CD4-positive, alpha-beta T cell treated with Interleukin-15 for 1 hour (primary cell): ENCODE results near the gene SMC4.
"Not testable (repeated sequence)": the region's sequence is repeated elsewhere in the genome, so short reads cannot be mapped to it uniquely, and the experiment has no call there.

Source experiments
- DNase-seq: peaks from one replicate; pipeline ENCODE4 v3.0.0-alpha.2; 2020

SMC4 gene

DNA sequence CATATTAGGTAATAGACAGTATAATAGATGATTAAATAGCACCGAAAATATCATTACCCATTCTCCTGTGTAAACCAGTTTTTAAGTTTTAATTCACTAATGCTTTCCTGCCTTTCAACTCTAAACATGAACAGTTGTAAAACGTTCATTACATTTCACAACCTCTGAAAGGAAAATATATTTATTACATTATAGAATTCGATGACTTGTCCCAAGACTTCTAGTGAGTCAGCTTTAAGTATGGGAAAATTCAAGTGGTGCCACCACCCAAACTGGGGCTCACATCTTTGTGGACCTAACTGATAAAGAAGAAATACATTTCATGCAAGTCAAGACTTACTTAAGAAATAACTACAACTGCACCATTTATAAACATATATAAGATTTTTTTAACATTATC lies 48.1 kb downstream of the SMC4 start:
- DNase-seq: no peak

- DNase-seq: no peak
Observed at GRCh38 chr3:160448845-160449635, 49.6 kb downstream of the SMC4 start.

DNA sequence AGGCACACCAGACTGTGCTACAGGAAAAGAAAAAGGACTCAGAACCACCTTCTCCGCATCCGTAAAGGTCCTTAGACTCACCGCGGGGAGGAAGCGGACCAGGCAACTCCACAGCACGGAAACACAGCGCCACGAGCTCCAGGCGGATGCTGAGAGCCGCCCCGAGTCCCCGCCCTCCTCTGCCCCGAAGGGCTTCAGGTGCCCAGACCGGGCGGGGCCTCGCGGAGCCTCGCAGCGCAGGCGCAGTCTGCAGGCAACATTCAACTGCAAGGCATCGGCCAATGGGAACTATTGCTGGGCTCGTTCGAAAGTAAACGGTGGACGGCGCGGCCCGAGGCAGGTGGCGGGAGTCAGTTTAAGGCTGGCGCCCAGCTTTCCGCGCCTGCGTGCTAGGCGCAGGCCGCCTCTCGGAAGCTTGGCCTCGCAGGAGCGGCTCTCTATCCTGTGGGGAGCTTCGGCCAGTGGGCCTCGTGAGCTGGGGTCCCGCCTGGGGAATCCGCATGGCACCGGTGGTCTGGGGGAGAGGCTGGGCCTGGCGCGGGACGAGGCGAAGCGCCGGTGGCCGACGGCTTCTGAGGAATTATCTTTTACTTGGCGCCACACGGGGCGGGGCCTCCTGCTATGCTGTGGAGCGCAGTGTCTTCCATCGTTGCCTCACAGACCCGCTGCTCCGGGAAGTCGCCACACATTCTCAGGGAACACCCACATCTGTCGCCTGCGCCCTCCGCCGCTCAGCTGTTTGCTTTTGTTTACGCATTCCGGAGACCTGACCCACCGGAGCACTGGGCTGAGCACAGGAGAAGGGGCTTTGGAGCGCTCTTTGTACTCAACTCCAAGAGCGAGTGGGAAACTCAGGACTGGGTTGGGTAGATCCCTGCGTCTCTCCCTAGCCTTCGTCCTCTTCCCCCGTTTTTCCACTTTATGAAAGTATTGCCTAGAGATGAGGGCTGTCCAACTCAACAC lies 50.5 kb downstream of the SMC4 start, which contains the start of gene TRIM59:
Gene TRIM59 (minus strand): TSS at position 151 of the 963 bp plus-strand sequence. CDS start 10,603 bp downstream, outside the sequence.
- DNase-seq: peak; percentile 98

DNA sequence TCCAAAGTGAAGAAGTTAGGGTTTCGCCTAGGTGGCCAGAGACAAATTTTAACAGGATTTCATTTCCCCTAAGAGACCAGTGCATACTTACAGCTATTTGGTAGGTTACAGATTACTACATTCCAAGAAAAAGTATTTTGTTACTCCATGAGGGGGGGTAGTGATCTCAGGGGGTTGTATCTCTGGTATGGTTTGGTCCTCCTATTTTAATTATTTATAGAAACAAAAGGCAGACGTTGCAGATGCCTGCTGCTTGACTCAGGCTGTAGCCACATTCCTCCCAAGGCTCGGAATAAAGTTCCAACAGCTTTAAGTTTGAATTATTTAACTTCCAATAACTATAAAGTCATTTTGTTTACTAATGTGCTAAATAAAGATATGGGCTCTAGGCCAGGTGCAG lies 51.4 kb downstream of the SMC4 start:
- no peak for DNase-seq

DNA sequence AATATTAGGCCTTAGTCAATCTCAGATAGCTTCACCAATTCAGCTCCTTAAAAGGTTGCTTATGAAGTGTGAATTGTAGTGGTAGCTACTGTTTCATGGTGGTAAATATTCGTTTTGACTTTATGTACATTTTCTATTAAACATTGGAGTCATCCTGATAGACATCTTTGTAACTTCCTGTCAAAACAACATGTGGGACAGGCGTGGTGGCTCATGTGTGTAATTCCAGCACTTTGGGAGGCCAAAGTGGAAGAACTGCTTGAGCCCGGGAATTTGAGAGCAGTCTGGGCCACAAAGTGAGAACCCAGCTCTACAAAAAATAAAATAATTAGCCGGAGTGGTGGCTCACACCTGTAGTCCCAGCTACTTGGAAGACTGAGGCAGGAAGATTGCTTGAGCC lies 52.2 kb downstream of the SMC4 start:
- no peak for DNase-seq

GRCh38 chr3:160452251-160452650 lies 52.8 kb downstream of the SMC4 start:
- not testable (repeated sequence) for DNase-seq

DNA sequence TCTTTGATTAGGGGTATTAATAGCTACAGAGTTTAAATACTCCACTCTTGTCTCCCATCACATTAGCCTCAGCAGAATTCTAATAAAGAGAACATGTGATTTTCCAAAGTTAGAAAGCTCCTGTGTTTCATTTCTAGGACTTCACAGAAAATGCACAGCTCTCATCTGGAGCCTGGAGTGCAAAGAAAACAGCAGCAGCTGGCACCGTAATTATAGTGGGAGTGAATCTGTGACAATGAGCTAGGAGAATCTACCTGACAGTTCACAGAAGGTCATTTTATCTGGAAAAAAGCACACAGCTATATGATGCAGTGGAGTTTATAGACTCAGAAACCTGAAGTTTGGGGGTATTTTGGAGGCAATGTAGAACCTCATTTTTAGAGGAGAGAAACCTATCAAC lies 55.5 kb downstream of the SMC4 start:
- no peak for DNase-seq

GRCh38 chr3:160455846-160456245 lies 56.4 kb downstream of the SMC4 start:
- no peak for DNase-seq

DNA sequence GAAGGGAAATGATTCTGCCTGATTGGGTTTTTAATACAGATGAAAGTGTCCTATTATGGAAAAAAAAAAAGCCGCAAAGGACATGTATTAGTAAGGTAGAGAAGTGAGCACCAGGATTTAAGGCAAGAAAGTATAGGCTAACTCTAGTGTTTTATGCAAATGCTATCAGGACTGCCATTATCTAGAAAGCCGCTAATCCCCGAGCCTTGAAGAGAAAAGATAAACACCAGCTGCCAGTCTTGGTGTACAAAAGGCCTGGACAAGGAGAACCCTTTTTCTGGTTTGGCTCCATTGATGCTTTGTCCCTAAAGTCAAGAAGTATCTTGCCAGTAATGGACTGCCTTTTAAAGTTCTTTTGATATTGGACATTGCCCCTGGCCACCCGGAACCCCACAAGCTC lies 58.7 kb downstream of the SMC4 start:
- no peak for DNase-seq

DNA sequence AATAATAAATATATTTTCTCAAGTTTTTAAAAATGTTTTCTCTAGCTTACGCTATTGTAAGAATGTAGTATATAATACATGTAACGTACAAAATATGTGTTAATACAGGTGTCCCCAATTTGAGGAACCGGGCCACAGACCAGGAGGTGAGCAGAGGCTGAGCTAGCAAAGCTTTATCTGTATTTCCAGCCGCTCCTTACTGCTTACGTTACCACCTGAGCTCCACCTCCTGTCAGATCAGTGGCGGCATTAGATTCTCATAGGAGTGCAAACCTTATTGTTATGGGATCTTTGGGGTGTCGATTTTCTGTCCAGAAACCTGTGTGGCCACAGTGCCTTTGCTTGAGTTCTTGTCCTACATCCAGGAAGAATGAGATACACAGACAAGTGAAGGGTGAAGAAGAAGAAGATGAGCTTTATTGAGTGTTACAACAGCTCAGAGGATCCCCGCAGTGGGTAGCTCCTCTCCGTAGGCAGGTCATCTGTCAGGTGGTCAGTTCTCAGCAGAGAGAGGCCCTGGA lies 60.1 kb downstream of the SMC4 start:
- DNase-seq: no peak

DNA sequence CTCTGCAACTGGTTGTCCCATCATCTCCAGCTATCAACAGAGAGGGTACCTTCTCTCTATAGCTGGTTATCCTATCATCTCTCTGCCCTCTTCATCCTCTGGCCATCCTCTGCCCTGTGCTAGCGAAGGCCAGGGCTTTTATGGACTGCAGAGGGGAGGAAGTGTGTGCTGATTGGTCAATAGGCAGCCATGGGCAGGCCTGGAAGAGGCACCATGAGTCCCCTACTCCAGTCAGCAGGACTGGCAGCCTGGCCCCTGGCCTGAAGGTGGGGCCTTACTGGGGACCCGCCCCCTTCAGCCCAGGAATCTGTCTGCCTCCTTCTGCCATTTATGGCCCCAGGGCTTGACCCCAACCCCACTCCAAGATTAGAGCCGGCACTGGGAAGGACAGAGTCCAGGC lies 60.6 kb downstream of the SMC4 start:
- DNase-seq: no peak

DNA sequence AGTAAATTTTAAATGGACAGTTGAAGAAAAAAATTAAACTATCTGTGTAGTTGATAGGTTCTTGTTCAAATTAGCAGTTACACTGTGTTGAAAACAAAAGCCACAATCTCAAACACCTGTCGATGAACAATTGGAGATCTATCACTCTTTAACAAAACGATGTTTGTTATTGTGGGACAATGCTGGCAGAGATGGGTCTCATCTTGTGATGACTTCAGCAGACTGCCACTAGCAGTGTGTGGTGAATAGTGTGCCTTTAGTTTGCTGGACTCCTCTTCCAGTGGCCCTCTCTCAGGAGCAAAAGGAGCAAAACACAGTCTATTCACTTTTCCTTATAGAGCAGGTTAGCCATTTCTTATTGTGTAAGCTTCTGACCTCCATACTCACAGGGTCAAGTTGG lies 64.9 kb downstream of the SMC4 start:
- no peak for DNase-seq

DNA sequence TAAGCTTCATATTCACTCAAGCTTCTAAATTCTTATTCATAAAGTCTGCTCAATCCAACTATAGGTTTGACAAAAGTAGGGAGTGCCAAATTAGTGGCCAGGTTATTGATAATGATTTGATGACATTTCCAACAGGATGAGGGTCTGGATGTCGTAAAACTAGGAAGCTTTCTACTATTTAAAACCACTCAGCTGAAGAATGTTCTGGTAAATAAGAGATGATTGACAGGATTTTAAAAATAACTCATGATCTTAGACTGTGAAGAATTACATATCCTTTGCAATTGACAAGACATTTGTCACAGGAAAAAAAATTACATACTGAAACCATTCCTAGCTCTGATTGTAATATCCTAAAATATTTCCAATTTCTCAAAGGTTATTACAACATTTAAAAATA lies 65.5 kb downstream of the SMC4 start:
- no peak for DNase-seq

DNA sequence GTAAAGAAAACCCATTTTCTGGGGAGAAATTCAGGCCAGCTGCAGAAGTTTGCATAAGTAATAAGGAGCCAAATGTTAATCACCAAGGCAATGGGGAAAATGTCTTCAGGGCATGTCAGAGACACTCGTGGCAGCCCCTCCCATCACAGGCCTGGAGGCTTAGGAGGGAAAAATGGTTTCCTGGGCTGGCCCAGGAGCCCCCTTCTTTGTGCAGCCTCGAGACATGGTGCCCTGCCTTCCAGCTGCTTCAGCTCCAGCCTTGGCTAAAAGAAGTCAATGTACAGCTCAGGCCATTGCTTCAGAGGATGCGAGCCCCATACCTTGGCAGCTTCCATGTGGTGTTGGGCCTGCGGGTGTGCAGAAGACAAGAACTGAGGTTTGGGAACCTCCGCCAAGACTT lies 70.7 kb downstream of the SMC4 start:
- DNase-seq: no peak

DNA sequence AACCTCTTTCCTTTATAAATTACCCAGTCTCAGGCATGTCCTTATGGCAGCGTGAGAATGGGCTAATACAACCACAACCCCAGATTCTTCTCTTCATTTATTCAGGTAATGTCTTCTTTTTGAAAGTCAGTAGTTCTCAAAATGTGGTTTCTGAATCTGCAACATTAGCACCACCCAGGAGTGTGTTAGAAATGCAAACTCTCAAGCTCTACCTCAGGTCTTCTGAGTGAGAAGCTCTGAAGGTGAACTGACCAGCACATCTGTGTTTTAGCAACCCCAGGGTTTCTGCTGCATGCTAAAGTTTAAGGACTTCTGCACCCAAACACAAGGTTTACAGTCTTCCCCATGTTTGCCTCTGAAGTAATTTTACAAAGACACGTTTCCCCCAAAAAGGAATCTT lies 72.4 kb downstream of the SMC4 start:
- no peak for DNase-seq

DNA sequence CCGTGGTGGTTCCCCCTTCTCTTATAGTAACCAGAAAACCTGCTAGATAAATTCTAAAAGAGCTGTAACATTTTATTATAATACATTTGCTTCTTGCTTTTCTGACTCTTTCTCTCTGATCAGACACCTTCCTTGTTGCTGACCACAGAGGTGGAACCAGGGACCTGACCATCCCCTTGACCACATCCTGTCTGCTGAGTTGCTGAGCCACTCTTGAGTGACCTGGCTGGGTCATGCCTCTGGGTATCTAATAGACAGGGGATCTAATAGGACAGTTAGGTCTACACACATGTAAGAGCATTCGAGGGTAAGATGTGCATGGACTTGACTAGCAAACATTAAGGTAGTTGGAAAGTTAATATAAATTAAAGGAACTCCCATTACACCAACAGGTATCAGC lies 72.9 kb downstream of the SMC4 start:
- no peak for DNase-seq

- DNase-seq: no peak
Observed at GRCh38 chr3:160473221-160473620, 73.8 kb downstream of the SMC4 start.

- DNase-seq: no peak
Observed at GRCh38 chr3:160473978-160474377, 74.5 kb downstream of the SMC4 start.

DNA sequence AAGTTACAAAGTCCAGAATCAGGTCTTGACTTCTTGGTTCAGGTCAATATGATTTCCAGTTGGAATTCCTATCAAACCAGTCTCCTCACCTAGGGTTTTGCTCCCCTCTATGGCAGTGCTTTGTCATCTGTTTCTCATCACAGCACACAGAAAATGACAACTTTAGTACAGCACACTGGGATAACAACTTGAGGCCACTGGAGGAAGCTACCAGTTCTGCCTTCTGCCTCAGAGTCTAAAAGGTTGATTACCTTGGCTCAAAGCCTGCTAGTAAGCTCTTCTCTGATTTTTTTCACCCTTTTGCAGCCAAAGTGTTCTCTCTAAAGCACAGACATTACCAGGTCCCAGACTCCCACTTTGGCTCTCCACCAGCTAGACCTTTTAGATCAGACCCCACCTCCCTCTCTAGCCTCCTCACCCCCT lies 75.0 kb downstream of the SMC4 start:
- no peak for DNase-seq

DNA sequence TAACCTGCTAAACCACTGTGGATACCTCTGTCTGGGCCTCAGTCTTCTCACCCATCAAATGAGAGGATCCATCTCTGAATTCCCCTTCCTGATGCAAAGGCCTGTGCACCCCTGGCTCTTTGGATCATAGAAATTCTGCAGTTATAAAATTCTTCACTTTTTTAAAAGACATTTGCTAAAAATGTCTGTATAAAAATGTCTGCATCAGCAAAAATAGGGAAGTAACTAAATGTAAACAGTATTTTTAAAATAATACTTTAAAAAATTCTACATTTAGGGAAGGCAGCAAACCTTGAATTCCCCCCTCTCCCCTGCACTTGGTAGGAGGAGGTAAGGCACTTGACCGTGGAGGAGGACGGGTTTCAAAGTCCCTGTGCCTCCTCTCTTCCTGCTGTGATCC lies 75.7 kb downstream of the SMC4 start:
- no peak for DNase-seq

DNA sequence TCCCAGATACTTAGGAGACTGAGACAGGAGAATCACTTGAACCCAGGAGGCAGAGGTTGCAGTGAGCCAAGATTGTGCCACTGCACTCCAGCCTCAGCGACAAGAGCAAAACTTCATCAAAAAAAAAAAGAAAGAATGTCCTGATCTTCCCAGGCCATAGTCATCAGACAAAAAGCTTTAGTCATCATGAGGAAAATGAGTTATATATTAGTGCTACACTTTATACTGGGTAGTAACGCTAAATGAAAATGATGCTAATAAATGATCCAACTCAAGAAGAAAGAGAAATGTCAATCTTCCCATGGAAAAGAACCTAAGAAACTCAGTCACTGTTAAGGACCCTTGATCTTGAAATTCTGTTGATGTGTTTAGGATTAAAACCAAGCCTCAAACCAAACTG lies 76.4 kb downstream of the SMC4 start:
- DNase-seq: no peak

DNA sequence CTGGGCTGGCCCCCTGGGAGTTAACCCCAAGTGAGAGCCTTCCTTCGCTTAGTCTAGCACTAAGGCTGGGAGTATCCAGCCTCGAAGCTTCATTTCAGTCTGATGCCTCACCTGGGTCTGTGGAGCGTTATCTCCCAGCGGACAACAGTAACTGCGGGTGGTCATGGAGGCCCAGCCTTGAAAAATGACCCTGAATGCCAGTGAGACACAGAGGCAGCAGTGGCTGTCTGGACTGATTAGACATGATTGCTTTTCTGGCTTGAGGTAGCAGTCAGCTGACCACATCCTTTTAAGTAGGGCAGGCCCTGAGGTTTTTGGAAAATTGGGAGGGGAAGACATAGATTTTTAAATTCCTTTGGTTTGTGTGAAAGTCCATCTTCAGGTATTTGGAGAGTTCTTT lies 78.3 kb downstream of the SMC4 start:
- no peak for DNase-seq

GRCh38 chr3:160478338-160478737 lies 78.9 kb downstream of the SMC4 start:
- no peak for DNase-seq

GRCh38 chr3:160479376-160479775 lies 79.9 kb downstream of the SMC4 start:
- no peak for DNase-seq
